Ishikawa (cell line): ENCODE results near the gene BSG.

Experiments used
- CEBPB ChIP-seq: IDR thresholded peaks from 2 replicates; pipeline ENCODE4 v1.6.1; 2012
- EP300 ChIP-seq: IDR thresholded peaks from 2 replicates; pipeline ENCODE4 v1.6.1; 2012; ENCODE audit warnings: borderline replicate concordance
- TAF1 ChIP-seq: IDR thresholded peaks from 2 replicates; pipeline ENCODE4 v1.6.1; 2012; ENCODE audit warnings: low read depth, mild to moderate bottlenecking
- TEAD4 ChIP-seq: IDR thresholded peaks from 2 replicates; pipeline ENCODE4 v1.6.1; 2012
- TF ChIP-seq, protein P1 (sequence below): IDR thresholded peaks from 2 replicates; pipeline ENCODE4 v1.6.1; 2012
- TF ChIP-seq, protein P2 (sequence below): IDR thresholded peaks from 2 replicates; pipeline ENCODE4 v1.6.1; 2012

DNA sequence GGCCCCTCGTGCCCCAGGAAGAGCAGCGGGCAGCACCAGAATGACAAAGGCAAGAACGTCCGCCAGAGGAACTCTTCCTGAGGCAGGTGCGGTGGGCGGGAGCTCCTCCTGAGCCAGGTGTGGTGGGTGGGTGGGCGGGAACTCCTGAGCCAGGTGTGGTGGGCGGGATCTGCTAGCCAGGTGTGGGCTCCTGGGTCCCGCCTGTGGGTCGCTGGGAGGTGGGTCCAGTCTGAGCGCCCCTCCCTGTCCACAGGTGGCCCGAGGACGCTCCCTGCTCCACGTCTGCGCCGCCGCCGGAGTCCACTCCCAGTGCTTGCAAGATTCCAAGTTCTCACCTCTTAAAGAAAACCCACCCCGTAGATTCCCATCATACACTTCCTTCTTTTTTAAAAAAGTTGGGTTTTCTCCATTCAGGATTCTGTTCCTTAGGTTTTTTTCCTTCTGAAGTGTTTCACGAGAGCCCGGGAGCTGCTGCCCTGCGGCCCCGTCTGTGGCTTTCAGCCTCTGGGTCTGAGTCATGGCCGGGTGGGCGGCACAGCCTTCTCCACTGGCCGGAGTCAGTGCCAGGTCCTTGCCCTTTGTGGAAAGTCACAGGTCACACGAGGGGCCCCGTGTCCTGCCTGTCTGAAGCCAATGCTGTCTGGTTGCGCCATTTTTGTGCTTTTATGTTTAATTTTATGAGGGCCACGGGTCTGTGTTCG lies 10.3 kb downstream of the BSG start:
- TF ChIP-seq EP300 (no peak), TAF1 (no peak), CEBPB (no peak), TEAD4 (no peak)
- TF ChIP-seq, protein P1, sequence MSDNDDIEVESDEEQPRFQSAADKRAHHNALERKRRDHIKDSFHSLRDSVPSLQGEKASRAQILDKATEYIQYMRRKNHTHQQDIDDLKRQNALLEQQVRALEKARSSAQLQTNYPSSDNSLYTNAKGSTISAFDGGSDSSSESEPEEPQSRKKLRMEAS = no peak
- TF ChIP-seq, protein P2, sequence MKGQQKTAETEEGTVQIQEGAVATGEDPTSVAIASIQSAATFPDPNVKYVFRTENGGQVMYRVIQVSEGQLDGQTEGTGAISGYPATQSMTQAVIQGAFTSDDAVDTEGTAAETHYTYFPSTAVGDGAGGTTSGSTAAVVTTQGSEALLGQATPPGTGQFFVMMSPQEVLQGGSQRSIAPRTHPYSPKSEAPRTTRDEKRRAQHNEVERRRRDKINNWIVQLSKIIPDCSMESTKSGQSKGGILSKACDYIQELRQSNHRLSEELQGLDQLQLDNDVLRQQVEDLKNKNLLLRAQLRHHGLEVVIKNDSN = no peak
